NCI-H146 (cell line): ENCODE data around the gene PDGFD.

Experiments used
- DNase-seq: peaks from one replicate; lab custom pipeline; 2025; lab: John Stamatoyannopoulos, UW

Gene PDGFD

DNA sequence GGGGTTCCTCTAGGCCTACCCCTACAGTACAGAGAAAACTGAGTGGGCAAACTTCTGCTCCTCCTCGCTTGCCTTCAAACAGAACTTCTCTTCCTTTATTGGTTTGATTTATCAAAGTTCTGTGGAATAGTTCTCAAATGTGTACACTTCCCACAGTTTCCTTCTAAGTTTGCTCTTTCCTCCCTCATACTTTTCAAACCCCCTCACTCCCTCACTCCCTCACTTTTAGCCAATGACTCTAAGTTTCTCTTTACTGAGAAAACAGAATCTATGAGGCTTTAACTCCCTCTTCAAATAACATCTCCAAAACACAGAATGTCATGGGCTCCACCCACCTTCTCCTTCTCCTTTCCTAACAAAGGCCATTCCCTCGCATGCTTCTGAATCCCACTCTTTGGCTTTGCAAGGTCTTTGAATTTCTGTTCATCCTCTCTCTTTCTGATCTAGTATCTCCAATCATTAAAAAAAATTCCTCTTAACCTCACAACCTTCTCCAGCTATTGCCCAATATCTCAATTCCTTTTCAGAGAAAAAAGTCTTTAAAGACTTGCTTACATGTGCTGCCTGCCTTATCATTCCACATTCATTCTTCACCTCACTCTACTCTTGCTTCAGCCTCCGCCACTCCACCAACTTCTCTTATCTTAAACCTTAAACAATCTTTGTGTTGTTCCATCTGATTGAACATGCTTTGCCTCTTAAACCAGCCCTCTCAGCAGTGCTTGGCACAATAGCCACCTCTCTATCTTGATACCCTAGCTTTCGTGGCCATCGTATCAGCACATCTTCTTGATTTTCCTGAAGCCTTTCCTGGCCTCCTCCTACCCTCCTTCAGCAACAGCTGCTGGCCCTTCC, 70.3 kb downstream of the PDGFD start:
- no peak for DNase-seq

DNA sequence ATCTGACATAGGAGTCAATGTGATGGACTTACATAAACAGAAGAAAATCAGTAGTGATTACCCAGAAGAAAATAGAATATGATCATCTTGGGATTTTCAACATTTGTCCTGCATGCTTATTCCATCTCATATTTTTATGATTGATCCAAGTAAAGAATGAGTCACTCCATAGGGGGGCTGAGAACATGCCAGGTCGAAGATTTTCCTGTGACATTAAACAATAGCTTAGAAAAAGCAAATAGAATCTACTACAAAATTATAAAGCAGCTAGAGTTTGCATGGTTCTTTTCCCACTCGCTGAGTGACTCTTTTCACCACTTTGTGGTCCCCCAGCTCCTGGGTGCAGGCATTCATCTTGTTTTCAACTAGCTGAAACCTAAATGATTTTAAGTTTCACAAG, 71.2 kb downstream of the PDGFD start:
- no peak for DNase-seq

DNA sequence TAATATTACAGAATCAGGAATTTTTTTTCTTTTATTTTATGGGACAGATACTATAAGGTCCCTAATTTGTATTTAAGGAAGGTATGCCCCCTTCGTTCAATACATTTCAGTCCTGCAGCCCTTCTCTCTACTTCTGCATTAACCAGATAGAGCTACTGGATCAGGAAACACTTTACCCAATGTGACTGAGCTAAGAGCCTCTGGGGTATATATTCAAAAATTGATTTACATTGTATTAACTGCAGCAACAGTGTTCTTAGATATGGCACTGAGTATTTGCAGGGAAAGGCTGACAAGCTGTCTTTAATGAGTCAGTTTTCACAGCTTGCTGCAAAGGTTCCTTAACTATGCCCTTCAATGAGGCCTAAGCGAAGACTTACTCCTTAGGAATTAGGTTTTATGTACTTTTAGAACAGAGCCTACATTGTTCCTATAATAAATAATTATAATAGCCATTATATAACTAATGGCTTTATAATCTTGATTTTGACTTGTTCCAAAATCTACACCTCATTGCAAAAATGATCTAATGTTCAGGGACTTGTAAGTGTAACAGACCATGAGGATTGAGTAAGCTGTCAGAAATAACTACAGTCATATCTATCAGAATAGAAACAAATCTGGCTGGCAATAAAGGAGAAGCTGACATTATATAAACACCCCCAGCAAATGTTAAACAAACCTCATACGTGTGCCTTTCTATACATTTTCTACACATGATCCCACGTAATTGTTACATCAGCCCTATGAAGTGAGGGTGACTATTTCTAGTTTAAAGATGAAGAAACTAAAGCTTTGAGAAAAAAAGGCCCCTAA, 72.5 kb downstream of the PDGFD start:
- no peak for DNase-seq

DNA sequence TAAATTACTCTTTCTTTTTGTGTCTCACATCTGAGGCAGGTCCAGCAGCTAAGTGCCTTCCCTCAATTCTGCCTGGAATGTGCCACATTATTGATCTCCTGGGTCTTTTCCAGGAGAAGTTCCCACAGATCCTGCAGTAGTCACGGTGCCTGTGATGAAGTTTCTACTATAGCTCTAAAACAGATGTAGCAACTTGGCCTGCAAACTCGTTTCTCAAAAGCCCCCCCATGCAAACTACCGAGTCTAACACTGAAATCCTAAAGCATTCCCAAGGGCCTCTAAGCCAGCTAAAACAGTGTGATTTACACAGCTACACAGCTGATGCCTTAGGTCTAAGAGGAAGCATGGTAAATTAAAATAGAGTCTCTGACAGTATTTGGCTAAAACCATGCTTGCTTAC, 73.2 kb downstream of the PDGFD start:
- no peak for DNase-seq

DNA sequence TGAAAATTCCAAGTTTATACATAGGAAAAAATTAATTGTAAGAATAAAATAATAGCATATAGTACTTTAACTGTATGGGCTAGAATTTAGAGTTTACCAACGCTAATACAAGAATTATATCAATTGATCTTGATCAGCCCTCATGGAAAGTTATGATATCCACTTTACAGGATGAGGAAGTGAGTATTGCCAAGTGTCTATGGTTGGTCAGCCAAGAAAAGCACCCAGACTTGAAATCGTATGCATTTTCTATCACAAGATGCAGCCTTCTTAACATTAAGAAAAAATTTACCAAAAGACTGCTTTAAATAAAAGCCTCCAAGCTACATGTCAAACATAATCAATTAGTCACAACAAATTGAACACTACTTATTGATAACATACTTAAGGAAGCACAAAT, 74.5 kb downstream of the PDGFD start:
- no peak for DNase-seq

DNA sequence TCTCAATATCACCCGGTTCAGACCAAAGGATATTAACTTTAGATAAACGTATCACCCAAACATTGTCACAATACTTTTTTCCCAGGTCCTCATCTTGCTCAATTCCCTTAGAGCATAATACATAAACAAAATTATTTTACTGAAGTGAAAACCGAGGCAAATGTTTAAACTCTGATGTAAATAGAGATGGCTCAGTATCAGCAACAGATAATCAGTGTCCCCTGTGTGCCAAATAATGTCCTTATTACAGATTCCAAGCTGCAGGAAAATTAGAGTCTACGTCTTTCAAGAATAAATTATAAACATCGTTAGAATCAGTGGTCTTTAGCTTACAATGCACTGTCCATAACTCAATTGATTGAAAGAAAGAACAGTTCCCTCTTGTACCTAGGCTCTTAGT, 77.3 kb downstream of the PDGFD start:
- no peak for DNase-seq

DNA sequence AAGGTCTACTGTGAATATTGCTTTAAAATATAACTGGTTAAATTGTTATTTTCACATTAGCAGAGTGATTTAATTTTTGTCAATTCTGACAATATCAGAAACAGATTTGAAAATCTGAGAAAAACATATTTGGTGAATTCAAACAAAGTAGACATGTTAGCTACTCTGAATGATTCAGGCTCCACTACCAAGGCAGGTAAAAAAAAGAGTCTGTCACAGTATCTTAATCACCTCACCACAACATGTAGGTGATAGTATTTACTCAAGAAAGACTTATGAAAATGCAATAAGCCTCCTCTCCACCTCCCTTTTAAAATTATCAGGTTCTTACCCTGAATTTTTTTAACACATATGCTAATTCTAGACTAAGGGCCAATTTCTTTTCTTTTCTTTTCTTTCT, 85.0 kb downstream of the PDGFD start:
- no peak for DNase-seq

DNA sequence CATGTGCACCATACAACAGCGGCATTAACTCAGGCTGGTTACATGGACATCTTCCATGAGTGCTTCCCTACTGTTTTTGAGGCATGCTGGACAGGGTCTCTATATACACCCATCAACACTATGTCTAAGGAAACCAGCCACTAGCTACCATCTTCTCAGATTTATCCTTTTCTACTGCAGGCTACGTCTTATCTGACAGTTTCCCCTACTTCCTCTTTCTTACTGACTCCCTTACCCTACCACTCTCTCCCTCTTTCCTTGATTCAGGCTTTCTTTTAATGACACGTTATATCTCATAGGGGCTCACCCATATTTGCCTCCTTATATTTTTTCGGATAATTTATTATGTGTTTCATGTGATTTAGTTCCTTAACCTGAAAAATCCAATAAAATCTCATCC, 85.7 kb downstream of the PDGFD start:
- DNase-seq: no peak

DNA sequence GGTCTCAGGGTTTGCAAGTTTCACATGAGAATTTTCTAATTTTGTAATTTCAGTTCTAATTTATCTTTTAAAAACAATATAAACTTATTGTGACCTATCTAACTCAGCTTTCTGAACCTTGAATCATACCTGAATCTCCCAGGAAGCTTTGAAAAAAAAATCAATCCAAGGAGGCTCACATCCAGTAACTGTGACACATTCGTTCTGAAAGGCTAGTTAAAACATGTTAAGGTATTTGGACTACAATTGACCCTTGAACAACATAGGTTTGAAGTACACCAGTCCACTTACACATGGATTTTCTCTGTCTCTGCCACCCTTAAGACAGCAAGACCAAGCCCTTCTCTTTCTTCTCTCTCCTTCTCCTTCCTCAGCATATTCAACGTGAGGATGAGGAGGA, 87.5 kb downstream of the PDGFD start:
- DNase-seq: no peak

DNA sequence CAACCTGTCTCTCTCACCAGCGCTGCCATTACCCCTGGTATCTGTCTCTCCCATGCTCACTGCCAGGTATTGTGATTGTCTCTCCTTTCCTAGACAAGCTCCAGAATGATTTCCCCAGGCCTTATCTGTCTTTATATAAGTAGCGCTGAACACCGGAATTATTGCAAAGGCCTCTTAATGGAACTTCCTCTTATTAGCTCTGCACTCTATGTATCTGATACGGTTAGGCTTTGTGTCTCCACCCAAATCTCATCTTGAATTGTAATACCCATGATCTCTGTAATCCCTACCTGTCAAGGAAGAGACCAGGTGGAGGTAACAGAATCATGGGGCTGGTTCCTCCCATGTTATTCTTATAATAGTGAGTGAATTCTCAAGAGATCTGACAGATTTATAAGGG, 88.2 kb downstream of the PDGFD start:
- DNase-seq: no peak

DNA sequence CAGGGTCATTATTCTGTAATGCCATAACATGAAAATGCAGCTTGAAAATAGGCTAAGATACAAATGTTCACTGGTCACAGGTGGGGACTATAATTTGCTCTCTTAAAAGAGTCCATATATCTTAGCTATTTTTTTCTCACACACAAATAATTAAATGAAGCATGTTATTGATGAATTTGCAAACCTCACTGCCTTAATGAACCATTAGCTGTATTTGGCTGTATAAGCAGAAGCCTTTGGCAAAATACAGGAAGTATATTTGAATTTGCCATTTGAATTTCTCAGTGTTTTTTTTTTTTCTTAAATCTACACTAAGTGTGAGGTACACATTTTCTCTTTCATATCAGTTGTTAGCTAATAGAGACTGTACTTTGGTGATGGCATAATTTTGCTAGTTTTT, 88.9 kb downstream of the PDGFD start:
- no peak for DNase-seq

DNA sequence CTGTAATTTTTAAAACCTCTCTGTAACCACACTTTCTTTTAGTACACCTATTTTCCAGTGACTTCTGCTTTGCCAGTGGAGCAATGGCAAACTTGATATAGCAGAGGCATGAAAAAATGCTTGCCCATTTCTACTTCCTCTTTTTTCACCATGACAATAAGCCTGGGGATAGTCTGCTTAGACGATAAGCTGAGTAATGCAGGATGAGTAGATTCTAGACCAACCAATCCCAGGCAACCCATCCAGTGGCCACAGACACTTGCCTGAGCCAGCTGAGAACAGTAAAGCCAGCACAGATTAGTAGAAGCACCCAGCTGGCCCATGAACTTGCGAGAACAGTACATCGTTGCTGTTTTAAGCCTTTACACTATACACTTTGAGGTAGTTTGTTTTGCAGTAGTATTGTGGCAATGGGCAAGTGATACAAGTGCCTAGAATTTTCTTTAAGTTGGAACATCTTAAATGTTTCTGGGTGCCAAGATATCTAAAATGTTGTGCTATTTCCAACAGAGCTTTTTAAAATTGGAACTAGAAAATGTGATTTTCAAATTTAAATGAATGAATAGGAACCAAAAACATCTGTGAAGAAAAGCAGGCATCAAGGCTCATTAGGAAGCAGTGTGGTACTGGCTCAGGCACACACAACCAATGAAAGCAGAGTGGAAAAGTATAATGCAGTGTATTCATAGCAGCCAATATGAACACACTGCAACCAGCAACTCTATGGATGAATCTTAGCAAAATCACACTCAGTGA, 89.8 kb downstream of the PDGFD start:
- DNase-seq: no peak

DNA sequence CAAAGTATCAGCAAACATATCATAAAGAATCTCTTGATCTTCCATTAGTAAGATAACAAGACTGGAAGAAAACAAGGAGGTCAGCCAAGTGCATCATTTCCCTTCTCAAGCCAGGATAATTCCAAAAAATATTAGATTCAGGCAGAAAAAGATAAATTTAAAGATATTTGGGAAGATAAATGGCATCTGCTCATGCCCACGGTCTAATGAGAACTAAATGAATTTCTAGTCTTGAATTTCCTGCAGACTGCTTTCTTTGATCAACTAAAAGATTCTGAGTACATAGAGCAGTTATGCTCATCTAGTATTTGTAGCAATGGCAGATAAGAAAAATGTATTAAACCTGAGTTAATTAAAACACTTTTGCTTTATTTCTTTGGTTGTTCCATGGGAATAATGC, 96.4 kb downstream of the PDGFD start:
- DNase-seq: no peak

DNA sequence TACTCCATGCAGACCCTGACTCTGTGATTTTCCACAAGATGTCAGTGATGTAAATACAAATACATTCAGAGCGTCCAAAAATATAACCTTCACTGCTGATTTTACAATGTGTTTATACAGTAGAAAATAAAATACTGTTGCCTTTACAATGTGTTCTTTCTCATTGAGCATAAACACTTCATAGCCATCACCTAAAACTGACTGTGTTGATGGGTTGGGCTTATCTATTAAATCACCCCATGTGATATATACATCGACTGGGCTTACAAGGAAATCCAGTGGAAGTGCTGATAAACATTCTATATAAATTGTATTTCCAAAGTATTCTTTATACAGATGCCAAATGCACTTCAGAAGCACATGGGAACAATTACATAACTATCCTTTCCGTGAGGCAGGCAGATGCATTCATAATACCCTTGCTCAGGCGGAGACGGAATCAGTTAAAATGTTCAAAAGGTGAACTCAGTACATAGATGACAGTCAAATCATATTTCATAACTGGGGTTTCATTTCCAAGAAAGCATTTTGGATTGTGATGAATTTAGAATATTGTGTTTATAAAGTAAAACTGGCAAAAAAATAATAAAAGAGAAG, 99.8 kb downstream of the PDGFD start:
- DNase-seq: no peak

DNA sequence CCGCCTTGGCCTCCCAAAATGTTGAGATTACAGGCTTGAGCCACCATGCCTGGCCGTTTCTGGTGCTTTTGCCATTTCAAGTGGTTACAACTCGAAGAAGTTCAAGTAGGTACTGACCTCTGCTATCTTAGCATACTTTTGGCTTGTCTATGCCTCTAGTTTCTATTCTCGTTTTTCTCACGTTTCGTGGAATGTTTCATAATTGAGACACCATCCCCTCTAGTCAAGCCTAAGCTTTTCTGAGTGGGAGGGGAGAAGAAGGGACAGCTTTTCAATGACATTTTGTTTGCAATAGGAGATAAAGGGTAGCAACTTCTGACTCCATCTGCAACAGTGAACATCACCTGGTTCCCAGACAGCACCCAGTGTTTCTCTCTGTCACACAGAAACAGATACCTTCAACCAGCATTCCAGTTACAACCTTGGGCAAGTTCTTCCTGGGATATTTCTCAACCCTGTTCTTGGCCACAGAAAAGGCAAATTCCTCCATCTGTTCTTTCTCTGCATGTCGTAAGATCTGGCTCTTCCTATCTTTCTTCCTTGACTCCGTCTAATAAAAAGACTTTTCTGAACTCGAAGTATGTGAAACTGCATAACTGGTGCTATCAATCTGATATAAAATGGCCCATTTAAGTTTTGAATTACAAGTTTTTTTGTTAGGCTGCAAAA, 102.0 kb downstream of the PDGFD start:
- DNase-seq: no peak

DNA sequence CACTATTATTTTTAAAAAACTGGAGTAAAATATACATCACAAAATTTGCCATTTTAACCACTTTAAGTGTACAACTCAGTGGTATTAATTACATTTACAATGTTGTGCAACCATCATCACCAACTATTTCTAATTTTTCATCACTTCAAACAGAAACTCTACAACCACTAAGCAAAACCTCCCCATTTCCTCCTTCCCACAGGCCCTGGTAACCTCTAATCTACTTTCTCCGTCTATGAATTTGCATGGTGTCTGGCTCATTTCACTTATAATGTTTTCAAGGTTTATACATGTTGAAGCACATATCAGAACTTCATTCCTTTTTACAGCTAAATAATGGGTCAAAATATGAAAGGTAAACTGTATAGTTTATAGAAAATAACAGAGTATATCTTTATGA, 103.1 kb downstream of the PDGFD start:
- DNase-seq: no peak

DNA sequence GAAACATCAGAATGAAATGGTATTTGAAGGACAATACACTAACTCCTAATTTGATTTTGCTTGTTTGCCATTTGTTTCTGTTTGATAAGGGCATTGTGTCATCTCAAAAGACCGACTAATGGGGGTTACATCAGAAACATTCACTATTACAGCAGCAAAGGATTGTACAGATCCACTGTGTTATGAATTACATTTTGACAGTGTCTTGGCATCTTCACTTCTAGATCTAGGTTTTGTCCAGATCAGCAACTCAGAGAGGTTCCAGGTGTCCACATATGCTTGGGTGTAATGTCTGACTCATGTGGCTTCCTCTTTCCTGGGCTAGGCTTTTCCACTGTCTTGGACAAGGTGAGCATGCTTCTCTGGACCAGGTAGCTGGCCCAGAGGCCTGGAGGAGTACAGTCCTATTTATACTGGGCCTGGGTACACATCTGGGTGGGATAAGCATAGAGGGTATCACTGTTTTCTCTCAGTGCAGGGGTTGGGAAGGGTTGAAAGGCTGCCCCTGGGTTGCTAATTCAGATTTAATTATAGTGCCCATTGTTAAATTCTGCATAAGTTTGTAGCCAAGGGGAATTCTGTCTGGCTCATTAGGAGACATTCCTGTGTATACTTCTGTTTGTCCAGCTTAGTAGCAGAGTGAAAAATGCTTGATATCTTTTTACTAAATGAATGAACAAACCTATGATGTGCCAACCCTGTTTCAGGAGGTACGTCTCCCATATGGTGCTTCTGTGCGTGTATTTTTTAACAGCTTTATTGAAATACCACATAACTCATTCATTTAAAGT, 103.7 kb downstream of the PDGFD start:
- no peak for DNase-seq

DNA sequence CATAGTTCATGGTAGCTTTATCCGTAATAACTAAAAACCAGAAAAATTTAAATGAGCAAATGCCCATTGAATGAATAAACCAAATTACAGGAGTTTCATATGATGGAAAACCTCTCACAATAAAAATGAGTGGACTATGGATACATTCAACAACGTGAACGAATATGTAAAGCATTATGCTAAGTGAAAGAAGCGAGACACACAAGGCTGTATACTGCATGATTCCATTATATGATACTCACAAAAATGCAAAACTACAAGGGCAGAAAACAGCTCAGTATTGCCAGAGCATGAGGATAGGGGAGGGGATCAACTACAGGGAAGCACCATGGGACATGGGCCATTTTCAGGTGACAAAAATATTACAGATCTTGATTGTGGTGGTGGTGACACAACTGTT, 105.3 kb downstream of the PDGFD start:
- DNase-seq: no peak

DNA sequence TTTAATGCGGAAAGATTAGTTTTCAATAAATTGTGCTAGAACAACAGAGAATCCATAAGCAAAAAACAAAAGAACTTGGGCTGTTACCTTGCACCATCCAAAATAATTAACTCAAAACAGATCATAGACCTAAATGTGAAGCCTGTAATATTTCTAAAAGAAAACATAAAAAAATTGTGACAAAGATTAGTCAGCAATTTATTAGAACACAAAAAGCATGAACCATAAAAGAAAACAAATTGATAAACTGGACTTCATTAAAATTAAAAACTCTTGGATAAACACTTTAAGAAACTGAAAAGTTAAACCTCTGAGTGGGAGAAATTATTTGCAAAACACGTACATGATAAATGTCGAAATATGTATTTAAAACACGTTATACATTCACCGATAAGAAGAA, 106.0 kb downstream of the PDGFD start:
- DNase-seq: no peak

DNA sequence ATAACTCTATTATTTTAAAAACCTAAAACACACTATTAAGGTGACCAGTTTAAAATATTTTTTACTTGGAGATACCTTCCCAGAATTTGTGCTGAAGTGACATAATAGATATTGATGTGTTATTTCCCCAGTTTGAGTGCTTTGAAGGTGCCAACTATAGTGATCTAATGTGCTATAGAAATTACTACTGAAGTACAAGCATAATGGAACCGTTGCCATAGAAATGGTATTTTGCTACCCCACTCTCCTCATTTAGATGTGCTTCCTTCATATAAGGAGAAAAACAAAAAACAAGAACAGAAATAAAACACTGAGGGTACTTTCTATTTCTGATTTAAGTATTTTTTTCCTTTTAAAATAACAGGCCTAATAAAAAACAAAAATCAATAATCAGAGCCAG, 108.4 kb downstream of the PDGFD start:
- no peak for DNase-seq
